ENCODE data around the gene GABRR1. TPM values are rescaled to one million over a fixed set of nuclear protein-coding genes. Genes with fewer than 3 reads are reported as not detected.
A peak's percentile ranks its signal among the peaks of the same experiment; 100 is the strongest.

GABRR1 gene
- polyA plus RNA-seq, 3 donors, result not detected

DNA sequence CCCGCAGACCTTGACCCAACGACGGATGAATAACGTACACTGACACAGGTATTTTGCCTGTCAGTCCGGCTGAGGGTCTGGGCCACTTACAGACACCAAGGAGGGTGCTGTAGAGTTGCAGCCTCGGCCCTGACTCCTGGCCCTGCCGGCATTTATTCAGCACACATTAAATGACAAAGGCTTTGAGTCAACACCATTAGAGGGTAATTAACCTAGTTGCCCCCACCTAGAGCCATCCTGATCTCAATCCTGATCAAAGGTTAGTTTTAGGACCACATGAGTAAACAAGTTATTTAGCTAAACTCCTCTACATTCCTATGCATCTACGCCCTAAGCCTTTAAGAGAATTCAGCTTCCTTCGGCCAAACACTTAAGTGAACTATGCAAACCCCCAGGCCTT lies 83.2 kb downstream of the GABRR1 start:
- Histone ChIP-seq H3K4me3 (replicated peaks in 1 of 3; ENCODE audit: low read depth in 2 of 3, low read length in 3 of 3) (no peak overlapping the region), H2AFZ (ENCODE audit: insufficient read depth, low read depth, low read length, poor library complexity, severe bottlenecking) (no peak overlapping the region), H4K20me1 (ENCODE audit: insufficient read depth, low read length) (no peaks in the 10 kb centered on the region), H3K36me3 (replicated peaks in 1 of 2; ENCODE audit: control insufficient read depth in 1 of 2, insufficient read depth in 2 of 2, low read length in 2 of 2) (no peaks in the 10 kb centered on the region), H3K27ac (ENCODE audit: low read depth in 1 of 2, low read length in 2 of 2) (no peak overlapping the region), H3K27me3 (ENCODE audit: control insufficient read depth in 2 of 2, insufficient read depth in 2 of 2, low read length in 2 of 2) (no peaks in the 10 kb centered on the region), H3K4me1 (ENCODE audit: control insufficient read depth in 1 of 2, insufficient read depth in 2 of 2, low read length in 2 of 2) (peaks cover 0 to 10% of the 10 kb centered on the region in 2 donors), H3K9me3 (replicated peaks in 1 of 2; ENCODE audit: control insufficient read depth in 1 of 2, insufficient read depth in 1 of 2, low read length in 2 of 2) (peaks cover 2 to 4% of the 10 kb centered on the region in 2 donors), H3K79me2 (ENCODE audit: insufficient read depth, low read length) (no peaks in the 10 kb centered on the region), H3K9ac (ENCODE audit: insufficient read depth, low read length, poor library complexity, severe bottlenecking) (no peak overlapping the region), H3K4me2 (replicated peaks; ENCODE audit: extremely low read depth, low read length, poor library complexity, severe bottlenecking) (no peak overlapping the region)
- Mint-ChIP-seq H3K27me3 (ENCODE audit: low read depth in 3 of 3) (no peaks in the 10 kb centered on the region), H3K4me3 (no peak overlapping the region), H3K4me1 (peaks cover 10% of the 10 kb centered on the region), H3K27ac (no peak overlapping the region), H3K36me3 (no peaks in the 10 kb centered on the region), H3K9me3 (peaks cover 0 to 4% (median 1%) of the 10 kb centered on the region in 7 donors)
- no peak for DNase-seq
- intact Hi-C loops (cut with micrococcal nuclease), result no loop called here
- TF ChIP-seq, protein P1, sequence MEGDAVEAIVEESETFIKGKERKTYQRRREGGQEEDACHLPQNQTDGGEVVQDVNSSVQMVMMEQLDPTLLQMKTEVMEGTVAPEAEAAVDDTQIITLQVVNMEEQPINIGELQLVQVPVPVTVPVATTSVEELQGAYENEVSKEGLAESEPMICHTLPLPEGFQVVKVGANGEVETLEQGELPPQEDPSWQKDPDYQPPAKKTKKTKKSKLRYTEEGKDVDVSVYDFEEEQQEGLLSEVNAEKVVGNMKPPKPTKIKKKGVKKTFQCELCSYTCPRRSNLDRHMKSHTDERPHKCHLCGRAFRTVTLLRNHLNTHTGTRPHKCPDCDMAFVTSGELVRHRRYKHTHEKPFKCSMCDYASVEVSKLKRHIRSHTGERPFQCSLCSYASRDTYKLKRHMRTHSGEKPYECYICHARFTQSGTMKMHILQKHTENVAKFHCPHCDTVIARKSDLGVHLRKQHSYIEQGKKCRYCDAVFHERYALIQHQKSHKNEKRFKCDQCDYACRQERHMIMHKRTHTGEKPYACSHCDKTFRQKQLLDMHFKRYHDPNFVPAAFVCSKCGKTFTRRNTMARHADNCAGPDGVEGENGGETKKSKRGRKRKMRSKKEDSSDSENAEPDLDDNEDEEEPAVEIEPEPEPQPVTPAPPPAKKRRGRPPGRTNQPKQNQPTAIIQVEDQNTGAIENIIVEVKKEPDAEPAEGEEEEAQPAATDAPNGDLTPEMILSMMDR (IDR thresholded peaks at IDR 0.05), result no peak
- WGBS (ENCODE audit: insufficient coverage), result 93% methylated on average over 3 of the region's 9 CpGs

- peaks cover 0 to 5% of the 10 kb centered on the region in 2 donors for H3K36me3 Mint-ChIP-seq
- TF ChIP-seq, protein P1 (IDR thresholded peaks at IDR 0.05), result no peak
- WGBS (ENCODE audit: insufficient coverage), result 0% methylated on average over 1 of the region's 2 CpGs
Measured at GRCh38 chr6:89132057-89132456, 85.1 kb downstream of the GABRR1 start.

More at GRCh38 chr6:89132057-89132456, 85.1 kb downstream of the GABRR1 start:
- H3K4me2 ChIP-seq (replicated peaks; ENCODE audit: extremely low read depth, low read length, poor library complexity, severe bottlenecking), result no peak overlapping the region
- H3K4me1 ChIP-seq (ENCODE audit: control insufficient read depth in 1 of 2, insufficient read depth in 2 of 2, low read length in 2 of 2), result peaks cover 0 to 10% of the 10 kb centered on the region in 2 donors
- intact Hi-C loops (cut with micrococcal nuclease), result no loop called here
- peaks cover 16 to 18% of the 10 kb centered on the region in 2 donors for H3K9me3 ChIP-seq (replicated peaks in 1 of 2; ENCODE audit: control insufficient read depth in 1 of 2, insufficient read depth in 1 of 2, low read length in 2 of 2)
- H3K4me3 Mint-ChIP-seq, result no peak overlapping the region
- H3K4me3 ChIP-seq (replicated peaks in 1 of 3; ENCODE audit: low read depth in 2 of 3, low read length in 3 of 3), result no peak overlapping the region
- H3K27me3 ChIP-seq (ENCODE audit: control insufficient read depth in 2 of 2, insufficient read depth in 2 of 2, low read length in 2 of 2), result no peaks in the 10 kb centered on the region
- H3K4me1 Mint-ChIP-seq, result peaks cover 19% of the 10 kb centered on the region
- H4K20me1 ChIP-seq (ENCODE audit: insufficient read depth, low read length), result no peaks in the 10 kb centered on the region
- H3K9ac ChIP-seq (ENCODE audit: insufficient read depth, low read length, poor library complexity, severe bottlenecking), result no peak overlapping the region
- peak overlapping the region in 1 of 2 donors; percentile 28 for H3K27ac ChIP-seq (ENCODE audit: low read depth in 1 of 2, low read length in 2 of 2)
- H3K9me3 Mint-ChIP-seq, result peaks cover 13 to 21% (median 18%) of the 10 kb centered on the region in 7 donors
- H3K27me3 Mint-ChIP-seq (ENCODE audit: low read depth in 3 of 3), result no peaks in the 10 kb centered on the region
- H3K79me2 ChIP-seq (ENCODE audit: insufficient read depth, low read length), result no peaks in the 10 kb centered on the region
- no peak overlapping the region for H2AFZ ChIP-seq (ENCODE audit: insufficient read depth, low read depth, low read length, poor library complexity, severe bottlenecking)
- peak in 2 of 3 donors; percentile 28 to 31 for DNase-seq
- H3K36me3 ChIP-seq (replicated peaks in 1 of 2; ENCODE audit: control insufficient read depth in 1 of 2, insufficient read depth in 2 of 2, low read length in 2 of 2), result no peaks in the 10 kb centered on the region
- H3K27ac Mint-ChIP-seq, result peak overlapping the region in 4 of 7 donors; percentile 35 to 60 (median 38)
